Measurements from ENCODE around the gene NUAK1.

DNA sequence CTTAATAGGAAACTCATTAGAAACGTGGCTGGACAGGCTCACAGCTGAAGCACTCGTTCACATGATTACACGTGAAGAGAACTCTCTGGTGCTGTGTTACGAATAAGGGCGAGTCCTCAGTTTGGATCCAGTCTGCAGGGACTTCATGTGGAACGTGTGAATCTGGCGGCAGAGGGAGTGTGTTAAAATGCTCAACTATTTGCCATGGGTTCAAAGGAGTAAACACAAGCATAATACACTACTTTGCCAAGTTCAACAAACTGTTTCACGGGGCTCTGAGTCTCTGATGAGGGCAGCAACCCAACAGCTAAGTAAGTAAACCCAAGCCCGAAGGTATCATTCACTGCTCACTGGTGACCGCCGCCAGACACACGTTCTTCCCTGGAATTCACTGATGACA is 42.4 kb downstream of the NUAK1 start:
- no peak for TF ChIP-seq CTCF (IDR thresholded peaks at IDR 0.05)
- no peak for TF ChIP-seq EP300 (IDR thresholded peaks at IDR 0.05; ENCODE audit: low read depth)
